KMS-11 (cell line): ENCODE measurements around the gene ANKRD10.
A peak's percentile ranks its signal among the peaks of the same experiment; 100 is the strongest.

Experiments
- H2AFZ ChIP-seq: fragments of 200-600 bp; sonication (generic); 2 replicates; pipeline ENCODE4 v1.6.1; 2016; ENCODE audit warnings: antibody characterized with exemption, mixed run types, low read depth
- H3K27ac ChIP-seq: fragments of 200-600 bp; sonication (generic); 2 replicates; pipeline ENCODE4 v1.6.1; 2016; ENCODE audit warnings: mild to moderate bottlenecking, mixed run types
- H3K27me3 ChIP-seq: fragments of 200-600 bp; sonication (generic); 2 replicates; pipeline ENCODE4 v1.6.1; 2017; ENCODE audit warnings: mild to moderate bottlenecking, low read depth, mixed run types, moderate library complexity; ENCODE audit not compliant: insufficient read depth
- H3K36me3 ChIP-seq: fragments of 200-600 bp; sonication (generic); 2 replicates; pipeline ENCODE4 v1.6.1; 2017; ENCODE audit warnings: mild to moderate bottlenecking, mixed run types; ENCODE audit not compliant: insufficient read depth
- H3K4me1 ChIP-seq: fragments of 200-600 bp; sonication (generic); 2 replicates; pipeline ENCODE4 v1.6.1; 2016; ENCODE audit warnings: mild to moderate bottlenecking, low read depth, mixed run types; ENCODE audit not compliant: poor library complexity, severe bottlenecking
- H3K4me2 ChIP-seq: fragments of 200-600 bp; sonication (generic); 2 replicates; pipeline ENCODE4 v1.7.0; 2016; ENCODE audit warnings: mild to moderate bottlenecking, mixed run types
- H3K4me3 ChIP-seq: fragments of 200-600 bp; sonication (generic); IDR thresholded peaks from 2 replicates; pipeline ENCODE4 v1.6.1; 2017; ENCODE audit warnings: low read depth, low read length, mixed read lengths; ENCODE audit not compliant: insufficient read depth
- H3K79me2 ChIP-seq: fragments of 200-600 bp; sonication (generic); 2 replicates; pipeline ENCODE4 v1.6.1; 2016; ENCODE audit warnings: low read depth, mixed run types; ENCODE audit not compliant: insufficient read depth
- H3K9ac ChIP-seq: fragments of 200-600 bp; sonication (generic); 2 replicates; pipeline ENCODE4 v1.6.1; 2016; ENCODE audit warnings: mild to moderate bottlenecking, mixed run types
- H4K20me1 ChIP-seq: fragments of 200-600 bp; sonication (generic); 2 replicates; pipeline ENCODE4 v1.6.1; 2016; ENCODE audit warnings: mild to moderate bottlenecking, mixed run types; ENCODE audit not compliant: insufficient read depth
- CTCF ChIP-seq: fragments of 200-600 bp; sonication (generic); conservative IDR thresholded peaks from 2 replicates; pipeline ENCODE4 v1.6.1; 2017; ENCODE audit warnings: low read depth, mild to moderate bottlenecking, antibody characterized with exemption, low read length, moderate library complexity, mixed read lengths

ANKRD10 gene

GRCh38 chr13:110913322-110914080 is 1.4 kb downstream of the ANKRD10 start:
- Histone ChIP-seq H3K9ac (peak overlapping the region; percentile 81), H3K27me3 (no peaks in the 10 kb centered on the region), H3K4me2 (peak overlapping the region; percentile 80), H3K4me1 (peaks cover 29% of the 10 kb centered on the region), H4K20me1 (peaks cover 10% of the 10 kb centered on the region; the same call in 1 of the 2 replicates), H3K27ac (peak overlapping the region; percentile 87), H3K79me2 (peaks cover 48% of the 10 kb centered on the region), H2AFZ (peak overlapping the region; percentile 41; the same call in 1 of the 2 replicates), H3K36me3 (no peaks in the 10 kb centered on the region), H3K4me3 (no peak overlapping the region)
- no peak for TF ChIP-seq CTCF

- H2AFZ ChIP-seq, result no peak overlapping the region
- peak overlapping the region; percentile 87 for H3K27ac ChIP-seq
- H3K79me2 ChIP-seq, result peaks cover 55% of the 10 kb centered on the region
- peaks cover 36% of the 10 kb centered on the region for H3K4me1 ChIP-seq
- peak overlapping the region; percentile 80 for H3K4me2 ChIP-seq
- no peaks in the 10 kb centered on the region for H3K36me3 ChIP-seq
- H4K20me1 ChIP-seq, result peaks cover 10% of the 10 kb centered on the region; the same call in 1 of the 2 replicates
- H3K4me3 ChIP-seq, result no peak overlapping the region
- TF ChIP-seq CTCF, result no peak
- H3K27me3 ChIP-seq, result no peaks in the 10 kb centered on the region
- peak overlapping the region; percentile 81; the same call in 1 of the 2 replicates for H3K9ac ChIP-seq
Measured at GRCh38 chr13:110912651-110913051, 2.2 kb downstream of the ANKRD10 start.

GRCh38 chr13:110911880-110912279 is 3.0 kb downstream of the ANKRD10 start:
- H3K4me2 ChIP-seq, result peak overlapping the region; percentile 80
- no peaks in the 10 kb centered on the region for H3K27me3 ChIP-seq
- no peak overlapping the region for H3K4me3 ChIP-seq
- TF ChIP-seq CTCF, result no peak
- H3K9ac ChIP-seq, result no peak overlapping the region; the same call in 1 of the 2 replicates
- H4K20me1 ChIP-seq, result peaks cover 10% of the 10 kb centered on the region; the same call in 1 of the 2 replicates
- peaks cover 59% of the 10 kb centered on the region for H3K79me2 ChIP-seq
- peak overlapping the region; percentile 87; the same call in 1 of the 2 replicates for H3K27ac ChIP-seq
- H2AFZ ChIP-seq, result no peak overlapping the region
- no peaks in the 10 kb centered on the region for H3K36me3 ChIP-seq
- H3K4me1 ChIP-seq, result peaks cover 36% of the 10 kb centered on the region

GRCh38 chr13:110910013-110910890 is 4.6 kb downstream of the ANKRD10 start:
- Histone ChIP-seq H3K27ac (no peak overlapping the region), H2AFZ (no peak overlapping the region), H3K4me3 (no peak overlapping the region), H3K4me1 (peaks cover 36% of the 10 kb centered on the region), H3K4me2 (no peak overlapping the region), H3K79me2 (peaks cover 59% of the 10 kb centered on the region), H4K20me1 (peaks cover 10% of the 10 kb centered on the region; the same call in 1 of the 2 replicates), H3K9ac (no peak overlapping the region), H3K27me3 (no peaks in the 10 kb centered on the region), H3K36me3 (no peaks in the 10 kb centered on the region)
- TF ChIP-seq CTCF, result no peak
